Right renal pelvis (tissue), 4 donors: ENCODE measurements around the gene CDKN2B. TPM values are rescaled to one million over a fixed set of nuclear protein-coding genes. Genes with fewer than 3 reads are reported as not detected.

Experiments
- DNase-seq, 4 donors: peaks; one replicate each; pipeline ENCODE4 v3.0.0-alpha.2; 2013; ENCODE audit warnings: low read depth in 4 of 4, low spot score in 3 of 4, missing footprints in 1 of 4
- polyA plus RNA-seq, 4 donors: library from polyadenylated mRNA; unstranded; fragments of 120-200 nt; gene quantifications; one replicate each; pipeline ENCODE4 v1.2.1, GENCODE V29; 2013; ENCODE audit not compliant: insufficient read length in 4 of 4

Gene CDKN2B
- polyA plus RNA-seq, 4 donors = 0.17 to 0.56 (median 0.28) TPM

GRCh38 chr9:22036866-22037626, 27.9 kb upstream of the CDKN2B start:
- no peak for DNase-seq

GRCh38 chr9:22035591-22036011, 26.5 kb upstream of the CDKN2B start:
- no peak for DNase-seq

- no peak for DNase-seq
Observed at GRCh38 chr9:22033012-22033630, 24.0 kb upstream of the CDKN2B start.

GRCh38 chr9:22031655-22032411, 22.7 kb upstream of the CDKN2B start:
- no peak for DNase-seq

GRCh38 chr9:22030101-22030598, 21.0 kb upstream of the CDKN2B start:
- no peak for DNase-seq

GRCh38 chr9:22029231-22029630, 20.1 kb upstream of the CDKN2B start:
- DNase-seq = no peak

- DNase-seq = no peak
Observed at GRCh38 chr9:22028394-22028793, 19.3 kb upstream of the CDKN2B start.

- no peak for DNase-seq
Observed at GRCh38 chr9:22026696-22027095, 17.6 kb upstream of the CDKN2B start.

- DNase-seq = no peak
Observed at GRCh38 chr9:22022396-22022795, 13.3 kb upstream of the CDKN2B start.

GRCh38 chr9:22010866-22011625, 1.9 kb upstream of the CDKN2B start:
- peak in 1 of 4 donors; percentile 51 for DNase-seq

- no peak for DNase-seq
Observed at GRCh38 chr9:22009506-22009867, 382 bp upstream of the CDKN2B start.

GRCh38 chr9:22008384-22008716, 755 bp downstream of the CDKN2B start:
- no peak for DNase-seq

GRCh38 chr9:22005702-22006606, 3.2 kb downstream of the CDKN2B start:
- DNase-seq = no peak

- no peak for DNase-seq
Observed at GRCh38 chr9:22005021-22005701, 3.9 kb downstream of the CDKN2B start.

- DNase-seq = no peak
Observed at GRCh38 chr9:22002038-22002437, 7.1 kb downstream of the CDKN2B start.

- no peak for DNase-seq
Observed at GRCh38 chr9:21998026-21998425, 11.1 kb downstream of the CDKN2B start.

- no peak for DNase-seq
Observed at GRCh38 chr9:21997480-21997879, 11.6 kb downstream of the CDKN2B start.

- DNase-seq = no peak
Observed at GRCh38 chr9:21996858-21997257, 12.2 kb downstream of the CDKN2B start.

- no peak for DNase-seq
Observed at GRCh38 chr9:21996438-21996837, 12.7 kb downstream of the CDKN2B start.
